Body of pancreas (tissue), 4 donors: ENCODE measurements around the gene DAAM1.

Source experiments
- CTCF ChIP-seq, 7 experiments: fragments of 450-650 bp in 4 of 7; fragments of 200-600 bp in 3 of 7; sonication (generic) in 3 of 7; IDR thresholded peaks; one replicate each; pipeline ENCODE4 v1.5.1; 2016 to 2019; ENCODE audit warnings: antibody characterized with exemption in 7 of 7
- POLR2A ChIP-seq, 3 donors: fragments of 450-650 bp; IDR thresholded peaks; one replicate each; pipeline ENCODE4 v1.6.1; 2016; ENCODE audit warnings: antibody characterized with exemption in 3 of 3, mild to moderate bottlenecking in 2 of 3

DNA sequence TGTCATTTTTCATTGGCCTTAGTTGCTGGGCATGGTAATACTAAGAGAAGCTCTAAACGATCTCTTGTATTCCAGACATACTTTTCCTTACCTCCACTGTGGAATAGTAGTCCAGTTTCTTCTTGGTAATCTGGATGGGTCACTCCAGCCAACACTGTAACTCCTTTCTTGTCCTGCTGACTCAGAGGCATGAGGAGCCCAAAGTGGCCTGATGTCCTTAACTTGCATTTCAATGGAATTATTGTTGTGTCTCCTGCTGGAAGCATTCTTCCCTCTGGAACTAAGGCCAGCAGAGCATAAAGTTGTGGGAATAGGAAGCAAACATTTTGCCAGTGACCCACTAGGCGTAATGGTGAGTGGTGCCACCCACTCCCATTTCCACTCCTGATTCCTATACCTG is 33.1 kb downstream of the DAAM1 start:
- TF ChIP-seq POLR2A (IDR thresholded peaks at IDR 0.05): no peak
- TF ChIP-seq CTCF (IDR thresholded peaks at IDR 0.05): no peak
